ENCODE results near the gene HNRNPA0.

DNA sequence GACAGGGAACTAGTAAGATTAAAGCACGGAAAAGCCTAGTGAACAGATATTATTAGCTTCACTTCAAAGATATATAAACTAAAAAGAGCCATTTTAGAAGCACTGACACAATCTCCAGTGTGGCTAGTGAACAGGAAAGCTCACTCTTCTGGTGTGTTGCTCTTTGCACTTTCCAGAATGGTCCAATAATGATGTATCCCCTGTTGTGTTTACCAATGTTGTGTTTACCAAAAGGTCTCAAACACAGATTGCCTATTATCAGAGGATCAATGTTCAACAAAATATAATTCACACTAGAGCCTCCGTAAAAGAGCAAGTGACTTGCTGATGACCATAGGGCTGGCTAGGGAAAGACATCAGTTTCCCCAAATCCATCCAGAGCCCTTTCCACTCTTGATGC lies 29.9 kb downstream of the HNRNPA0 start:
- no peak for TF ChIP-seq POLR2A (IDR thresholded peaks at IDR 0.05)
- TF ChIP-seq, protein P1, sequence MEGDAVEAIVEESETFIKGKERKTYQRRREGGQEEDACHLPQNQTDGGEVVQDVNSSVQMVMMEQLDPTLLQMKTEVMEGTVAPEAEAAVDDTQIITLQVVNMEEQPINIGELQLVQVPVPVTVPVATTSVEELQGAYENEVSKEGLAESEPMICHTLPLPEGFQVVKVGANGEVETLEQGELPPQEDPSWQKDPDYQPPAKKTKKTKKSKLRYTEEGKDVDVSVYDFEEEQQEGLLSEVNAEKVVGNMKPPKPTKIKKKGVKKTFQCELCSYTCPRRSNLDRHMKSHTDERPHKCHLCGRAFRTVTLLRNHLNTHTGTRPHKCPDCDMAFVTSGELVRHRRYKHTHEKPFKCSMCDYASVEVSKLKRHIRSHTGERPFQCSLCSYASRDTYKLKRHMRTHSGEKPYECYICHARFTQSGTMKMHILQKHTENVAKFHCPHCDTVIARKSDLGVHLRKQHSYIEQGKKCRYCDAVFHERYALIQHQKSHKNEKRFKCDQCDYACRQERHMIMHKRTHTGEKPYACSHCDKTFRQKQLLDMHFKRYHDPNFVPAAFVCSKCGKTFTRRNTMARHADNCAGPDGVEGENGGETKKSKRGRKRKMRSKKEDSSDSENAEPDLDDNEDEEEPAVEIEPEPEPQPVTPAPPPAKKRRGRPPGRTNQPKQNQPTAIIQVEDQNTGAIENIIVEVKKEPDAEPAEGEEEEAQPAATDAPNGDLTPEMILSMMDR (IDR thresholded peaks at IDR 0.05 in 8 of 11, conservative IDR thresholded peaks at IDR 0.05 in 3 of 11), result no peak

All from spleen (tissue), 7 donors.